Suprapubic skin (tissue), 3 donors: Measurements from ENCODE around the gene ARID1B.

Experiments
- POLR2A ChIP-seq, 2 donors: fragments of 450-650 bp; IDR thresholded peaks; one replicate each; pipeline ENCODE4 v1.6.1; 2017; ENCODE audit warnings: antibody characterized with exemption in 2 of 2, mild to moderate bottlenecking in 2 of 2, moderate library complexity in 2 of 2
- TF ChIP-seq, protein P1 (sequence below), 2 donors: fragments of 200-600 bp in 1 of 2; fragments of 450-650 bp in 1 of 2; sonication (generic) in 1 of 2; IDR thresholded peaks; one replicate each; pipeline ENCODE4 v1.5.1; 2016 to 2019; ENCODE audit warnings: antibody characterized with exemption in 2 of 2, mild to moderate bottlenecking in 1 of 2, moderate library complexity in 1 of 2

DNA sequence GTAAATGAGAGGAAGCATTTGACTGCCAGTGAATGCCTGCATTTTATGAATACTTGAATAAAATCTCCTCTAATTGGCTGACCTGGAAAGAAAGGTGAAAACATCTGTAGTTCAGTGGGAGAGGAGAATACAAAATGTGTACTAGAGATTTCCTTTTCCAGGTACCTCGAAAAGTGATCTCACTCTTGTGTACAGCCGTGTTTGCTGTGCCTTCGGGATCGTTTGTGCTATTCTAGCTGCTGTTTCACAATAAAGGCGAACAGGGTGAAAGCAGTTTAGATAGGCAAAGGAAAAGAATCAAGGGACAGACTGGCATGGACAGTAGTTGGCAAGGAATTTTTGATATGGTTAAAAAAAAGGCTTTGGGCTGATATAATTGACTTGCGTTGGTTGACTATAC lies 112.3 kb downstream of the ARID1B start:
- TF ChIP-seq, protein P1, sequence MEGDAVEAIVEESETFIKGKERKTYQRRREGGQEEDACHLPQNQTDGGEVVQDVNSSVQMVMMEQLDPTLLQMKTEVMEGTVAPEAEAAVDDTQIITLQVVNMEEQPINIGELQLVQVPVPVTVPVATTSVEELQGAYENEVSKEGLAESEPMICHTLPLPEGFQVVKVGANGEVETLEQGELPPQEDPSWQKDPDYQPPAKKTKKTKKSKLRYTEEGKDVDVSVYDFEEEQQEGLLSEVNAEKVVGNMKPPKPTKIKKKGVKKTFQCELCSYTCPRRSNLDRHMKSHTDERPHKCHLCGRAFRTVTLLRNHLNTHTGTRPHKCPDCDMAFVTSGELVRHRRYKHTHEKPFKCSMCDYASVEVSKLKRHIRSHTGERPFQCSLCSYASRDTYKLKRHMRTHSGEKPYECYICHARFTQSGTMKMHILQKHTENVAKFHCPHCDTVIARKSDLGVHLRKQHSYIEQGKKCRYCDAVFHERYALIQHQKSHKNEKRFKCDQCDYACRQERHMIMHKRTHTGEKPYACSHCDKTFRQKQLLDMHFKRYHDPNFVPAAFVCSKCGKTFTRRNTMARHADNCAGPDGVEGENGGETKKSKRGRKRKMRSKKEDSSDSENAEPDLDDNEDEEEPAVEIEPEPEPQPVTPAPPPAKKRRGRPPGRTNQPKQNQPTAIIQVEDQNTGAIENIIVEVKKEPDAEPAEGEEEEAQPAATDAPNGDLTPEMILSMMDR (IDR thresholded peaks at IDR 0.05) = no peak
- TF ChIP-seq POLR2A (IDR thresholded peaks at IDR 0.05) = no peak
